ENCODE measurements around the gene LNX2. TPM values are rescaled to one million over a fixed set of nuclear protein-coding genes. Genes with fewer than 3 reads are reported as not detected.

The LNX2 gene
- total RNA-seq, 6 experiments from 2014 or later = 9.5 to 28.3 (median 19.6) TPM

GRCh38 chr13:27624071-27624470, 3.7 kb upstream of the LNX2 start:
- DNase-seq (no peak), ATAC-seq (no peak)
- intact Hi-C loops (cut with DNase I) = no loop called here
- Histone ChIP-seq H3K36me3 (no peaks in the 10 kb centered on the region), H3K4me3 (no peak overlapping the region), H3K27me3 (no peaks in the 10 kb centered on the region), H3K4me1 (peaks cover 0 to 23% (median 4%) of the 10 kb centered on the region in 4 donors), H3K27ac (no peak overlapping the region), H3K9me3 (no peaks in the 10 kb centered on the region)
- 83% methylated on average over 3 of the region's 3 CpGs for WGBS (ENCODE audit: insufficient coverage, low coverage, low lambda C conversion rate, missing lambda C conversion rate)
- TF ChIP-seq CTCF (IDR thresholded peaks at IDR 0.05) (no peak), POLR2A (IDR thresholded peaks at IDR 0.05) (no peak)

- H3K4me1 ChIP-seq = peaks cover 0 to 34% (median 4%) of the 10 kb centered on the region in 4 donors
- DNase-seq = no peak
- no peak overlapping the region for H3K27ac ChIP-seq
- no peak for TF ChIP-seq CTCF (IDR thresholded peaks at IDR 0.05)
- no peak for TF ChIP-seq POLR2A (IDR thresholded peaks at IDR 0.05)
- H3K27me3 ChIP-seq = no peaks in the 10 kb centered on the region
- H3K36me3 ChIP-seq = no peaks in the 10 kb centered on the region
- 82% methylated on average over 4 of the region's 7 CpGs for WGBS (ENCODE audit: insufficient coverage, low coverage, low lambda C conversion rate, missing lambda C conversion rate)
- no peaks in the 10 kb centered on the region for H3K9me3 ChIP-seq
- intact Hi-C loops (cut with DNase I) = no loop called here
- ATAC-seq = no peak
- no peak overlapping the region for H3K4me3 ChIP-seq
Measured at GRCh38 chr13:27622881-27623280, 2.6 kb upstream of the LNX2 start.

- Histone ChIP-seq H3K4me1 (peaks cover 0 to 40% (median 6%) of the 10 kb centered on the region in 4 donors), H3K27ac (peak overlapping the region; percentile 80 to 95 (median 93)), H3K27me3 (no peaks in the 10 kb centered on the region), H3K36me3 (no peaks in the 10 kb centered on the region), H3K9me3 (no peaks in the 10 kb centered on the region), H3K4me3 (peak overlapping the region; percentile 89 to 97 (median 97))
- TF ChIP-seq POLR2A (IDR thresholded peaks at IDR 0.05) (no peak), CTCF (IDR thresholded peaks at IDR 0.05) (no peak)
- DNase-seq (no peak), ATAC-seq (no peak)
- 10% methylated on average over 9 of the region's 13 CpGs for whole genome bisulfite sequencing (ENCODE audit: insufficient coverage, low coverage, low lambda C conversion rate, missing lambda C conversion rate)
- intact Hi-C loops (cut with DNase I) = no loop called here
Measured at GRCh38 chr13:27622102-27622820, 1.9 kb upstream of the LNX2 start.

GRCh38 chr13:27621366-27622101, 1.2 kb upstream of the LNX2 start, which contains the start of gene POLR1D:
TSS of gene POLR1D (plus strand) at chr13:27621892. CDS start at chr13:27621984, 92 bp downstream.
- Histone ChIP-seq H3K9me3 (no peaks in the 10 kb centered on the region), H3K36me3 (no peaks in the 10 kb centered on the region), H3K27ac (peak within 1 kb of the TSS; percentile 80 to 95 (median 93)), H3K4me1 (peaks cover 0 to 46% (median 9%) of the 10 kb centered on the region in 4 donors), H3K27me3 (no peaks in the 10 kb centered on the region), H3K4me3 (peak within 1 kb of the TSS; percentile 89 to 97 (median 97))
- DNase-seq = peak; percentile 88 to 92 (median 88)
- TF ChIP-seq POLR2A (IDR thresholded peaks at IDR 0.05) = peak; percentile 77
- no peak for TF ChIP-seq CTCF (IDR thresholded peaks at IDR 0.05)
- WGBS (ENCODE audit: insufficient coverage, low coverage, low lambda C conversion rate, missing lambda C conversion rate) = 1% methylated on average over 17 of the region's 71 CpGs
- intact Hi-C loops (cut with DNase I) = no loop called here
- peak; percentile 70 to 85 (median 80) for ATAC-seq
